WERI-Rb-1 (cell line): ENCODE data around the gene KREMEN1.

Experiments
- DNase-seq: peaks from one replicate; pipeline ENCODE4 v3.0.0-alpha.2; 2020
- H3K27ac ChIP-seq: fragments of 250-450 bp; sonication (Bioruptor Pico); 2 replicates; pipeline ENCODE4 v1.5.1; 2020; ENCODE audit warnings: mild to moderate bottlenecking, moderate library complexity
- H3K27me3 ChIP-seq: fragments of 250-450 bp; sonication (Bioruptor Pico); 2 replicates; pipeline ENCODE4 v1.5.1; 2021; ENCODE audit warnings: mild to moderate bottlenecking, low read depth, moderate library complexity; ENCODE audit not compliant: insufficient read depth, severe bottlenecking
- H3K36me3 ChIP-seq: fragments of 250-450 bp; sonication (Bioruptor Pico); 2 replicates; pipeline ENCODE4 v1.5.1; 2020; ENCODE audit warnings: mild to moderate bottlenecking, moderate library complexity
- H3K4me3 ChIP-seq: 2 replicates; pipeline ENCODE4 v1.5.1; 2011; ENCODE audit warnings: low read depth, mild to moderate bottlenecking, control low read depth, low read length
- H3K9me3 ChIP-seq: fragments of 250-450 bp; sonication (Bioruptor Pico); 2 replicates; pipeline ENCODE4 v1.5.1; 2021; ENCODE audit warnings: mild to moderate bottlenecking, moderate library complexity; ENCODE audit not compliant: severe bottlenecking
- TF ChIP-seq, protein P1 (sequence below): IDR thresholded peaks from 2 replicates; pipeline ENCODE4 v1.5.1; 2011; ENCODE audit warnings: low read depth, mild to moderate bottlenecking, control low read depth, inconsistent platforms, low read length

KREMEN1 gene

GRCh38 chr22:29213493-29213892 is 140.7 kb downstream of the KREMEN1 start:
- Histone ChIP-seq H3K27me3 (no peaks in the 10 kb centered on the region), H3K4me3 (no peak overlapping the region), H3K36me3 (no peaks in the 10 kb centered on the region), H3K9me3 (no peaks in the 10 kb centered on the region), H3K27ac (no peak overlapping the region)
- DNase-seq: no peak
- TF ChIP-seq, protein P1, sequence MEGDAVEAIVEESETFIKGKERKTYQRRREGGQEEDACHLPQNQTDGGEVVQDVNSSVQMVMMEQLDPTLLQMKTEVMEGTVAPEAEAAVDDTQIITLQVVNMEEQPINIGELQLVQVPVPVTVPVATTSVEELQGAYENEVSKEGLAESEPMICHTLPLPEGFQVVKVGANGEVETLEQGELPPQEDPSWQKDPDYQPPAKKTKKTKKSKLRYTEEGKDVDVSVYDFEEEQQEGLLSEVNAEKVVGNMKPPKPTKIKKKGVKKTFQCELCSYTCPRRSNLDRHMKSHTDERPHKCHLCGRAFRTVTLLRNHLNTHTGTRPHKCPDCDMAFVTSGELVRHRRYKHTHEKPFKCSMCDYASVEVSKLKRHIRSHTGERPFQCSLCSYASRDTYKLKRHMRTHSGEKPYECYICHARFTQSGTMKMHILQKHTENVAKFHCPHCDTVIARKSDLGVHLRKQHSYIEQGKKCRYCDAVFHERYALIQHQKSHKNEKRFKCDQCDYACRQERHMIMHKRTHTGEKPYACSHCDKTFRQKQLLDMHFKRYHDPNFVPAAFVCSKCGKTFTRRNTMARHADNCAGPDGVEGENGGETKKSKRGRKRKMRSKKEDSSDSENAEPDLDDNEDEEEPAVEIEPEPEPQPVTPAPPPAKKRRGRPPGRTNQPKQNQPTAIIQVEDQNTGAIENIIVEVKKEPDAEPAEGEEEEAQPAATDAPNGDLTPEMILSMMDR: no peak

GRCh38 chr22:29214232-29214631 is 141.4 kb downstream of the KREMEN1 start:
- Histone ChIP-seq H3K27ac (no peak overlapping the region), H3K9me3 (no peaks in the 10 kb centered on the region), H3K36me3 (no peaks in the 10 kb centered on the region), H3K4me3 (no peak overlapping the region), H3K27me3 (no peaks in the 10 kb centered on the region)
- TF ChIP-seq, protein P1: no peak
- no peak for DNase-seq

- Histone ChIP-seq H3K4me3 (no peak overlapping the region), H3K36me3 (no peaks in the 10 kb centered on the region), H3K27ac (no peak overlapping the region), H3K9me3 (no peaks in the 10 kb centered on the region), H3K27me3 (no peaks in the 10 kb centered on the region)
- no peak for DNase-seq
- TF ChIP-seq, protein P1: no peak
Measured at GRCh38 chr22:29215012-29215860, 142.4 kb downstream of the KREMEN1 start.

DNA sequence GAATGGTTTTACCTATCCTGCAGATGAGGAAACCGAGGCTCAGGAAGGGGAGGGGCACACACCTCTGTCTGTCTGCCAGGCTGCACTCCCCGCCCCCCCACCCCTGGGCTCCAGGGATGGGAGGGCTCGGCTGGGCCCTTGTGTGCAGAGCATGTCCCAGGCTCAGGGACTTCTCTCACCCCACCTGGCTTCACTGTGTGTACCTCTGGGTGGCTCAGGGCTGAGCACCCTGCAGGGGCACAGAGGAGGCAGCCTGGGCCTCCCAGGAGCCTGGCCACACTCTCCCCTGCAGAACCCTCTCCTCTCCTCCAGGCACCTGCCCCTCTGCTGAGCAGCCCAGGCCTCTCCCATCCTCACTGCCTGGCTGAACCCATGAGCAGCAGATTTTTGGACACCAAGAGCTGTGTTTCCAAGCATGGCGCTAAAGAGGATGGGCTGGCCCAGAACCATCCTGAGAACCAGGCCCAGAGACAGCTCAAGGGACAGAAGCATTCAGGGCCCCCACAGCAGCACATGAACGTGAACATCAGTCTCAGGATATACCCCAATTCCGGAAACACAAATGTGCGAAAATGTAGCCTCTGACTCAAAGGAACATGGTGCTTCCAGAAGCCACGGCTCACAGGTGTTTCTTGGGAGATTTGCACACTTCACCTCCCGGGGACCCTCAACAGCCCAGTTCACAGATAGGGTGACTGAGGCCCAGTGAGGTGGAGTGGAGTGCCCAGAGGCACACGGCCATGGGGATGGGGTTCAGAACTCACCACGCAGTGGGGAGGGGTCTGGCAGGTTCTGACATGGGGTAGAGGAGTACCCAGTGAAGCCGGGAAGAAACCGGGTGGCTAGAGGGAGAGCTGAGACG is 143.4 kb downstream of the KREMEN1 start:
- DNase-seq: no peak
- H3K9me3 ChIP-seq: no peaks in the 10 kb centered on the region
- TF ChIP-seq, protein P1: no peak
- H3K27ac ChIP-seq: no peak overlapping the region
- H3K4me3 ChIP-seq: no peak overlapping the region
- H3K27me3 ChIP-seq: no peaks in the 10 kb centered on the region
- H3K36me3 ChIP-seq: no peaks in the 10 kb centered on the region

DNA sequence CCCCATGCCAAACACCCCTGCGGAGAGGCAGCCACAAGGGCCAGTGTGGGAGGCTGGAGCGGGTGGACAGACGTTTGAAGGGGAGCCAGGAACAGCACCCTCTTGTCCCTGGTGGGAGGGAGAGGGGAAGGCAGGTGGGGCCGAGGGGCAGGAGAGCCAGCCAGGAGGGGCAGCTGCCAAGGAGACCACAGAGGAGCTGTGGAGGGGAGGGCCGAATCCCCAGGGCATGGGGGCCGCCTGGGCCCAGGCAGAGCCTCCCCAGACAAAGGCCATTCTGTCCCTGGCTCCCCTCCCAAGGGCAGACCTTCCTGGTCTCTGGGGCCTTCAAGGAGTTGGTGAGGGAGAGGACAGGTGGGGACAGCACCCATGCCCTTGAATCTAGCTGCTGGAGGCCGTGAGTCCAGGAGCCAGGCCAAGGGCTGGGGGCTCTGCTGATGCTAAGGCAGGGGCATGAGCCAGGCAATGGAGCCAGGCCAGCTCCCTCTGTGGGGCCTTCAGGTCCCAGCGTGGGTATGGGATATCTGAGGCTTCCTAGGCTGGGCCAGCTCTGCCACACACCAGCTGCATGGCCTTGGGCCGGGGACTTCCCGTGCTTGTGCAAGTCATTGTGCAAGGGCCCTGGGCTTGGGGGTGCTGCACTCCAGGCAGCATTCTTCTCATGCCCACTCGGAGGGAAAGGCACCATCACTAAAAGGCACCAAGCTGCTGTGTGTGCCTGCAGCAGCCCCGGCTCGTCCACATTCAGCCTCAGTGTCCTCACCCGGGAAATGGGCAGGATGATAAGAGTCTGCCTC is 144.2 kb downstream of the KREMEN1 start:
- no peak for DNase-seq
- TF ChIP-seq, protein P1: no peak
- H3K36me3 ChIP-seq: no peaks in the 10 kb centered on the region

More for the DNA sequence above, 144.2 kb downstream of the KREMEN1 start:
- Histone ChIP-seq H3K27me3 (no peaks in the 10 kb centered on the region), H3K9me3 (no peaks in the 10 kb centered on the region), H3K4me3 (no peak overlapping the region), H3K27ac (no peak overlapping the region)
